ENCODE results near the gene LRRC49. TPM values are rescaled to one million over a fixed set of nuclear protein-coding genes. Genes with fewer than 3 reads are reported as not detected.

Gene LRRC49
- total RNA-seq, result not detected

GRCh38 chr15:70892002-70892911, at the start of gene LRRC49, which contains the start of gene THAP10:
TSS of gene LRRC49 (plus strand) at chr15:70892826. CDS start at chr15:70892895, 69 bp downstream.
TSS of gene THAP10 (minus strand) at chr15:70892433. CDS start at chr15:70892272, 161 bp downstream.
- DNase-seq (peak; percentile 63), ATAC-seq (peak; percentile 69)
- H3K27ac Mint-ChIP-seq, result peak within 1 kb of the TSS; percentile 22
- peaks cover 11% of the 10 kb centered on the region for H3K4me1 Mint-ChIP-seq (ENCODE audit: low read depth)
- peaks cover 46% of the 10 kb centered on the region for H3K27me3 Mint-ChIP-seq (ENCODE audit: low read depth)
- ChIA-PET POLR2A (no interaction called here), CTCF (no interaction called here)
- peak within 1 kb of the TSS; percentile 79 for H3K4me3 Mint-ChIP-seq
- peaks cover 4% of the 10 kb centered on the region for H3K36me3 Mint-ChIP-seq (ENCODE audit: low read depth)
- no peaks in the 10 kb centered on the region for H3K9me3 Mint-ChIP-seq (ENCODE audit: insufficient read depth)

GRCh38 chr15:70845602-70846360, 46.8 kb upstream of the LRRC49 start:
- CTCF ChIA-PET, result interaction anchor here (0.5 to 1.2 kb wide), 2 partner anchors 123 to 402 kb away, joined by 3 to 4 read pairs; no protein-coding TSS in a partner anchor
- peaks cover 23% of the 10 kb centered on the region for H3K27me3 Mint-ChIP-seq (ENCODE audit: low read depth)
- ATAC-seq, result no peak

GRCh38 chr15:70851889-70852288, 40.7 kb upstream of the LRRC49 start:
- Mint-ChIP-seq H3K36me3 (ENCODE audit: low read depth) (no peaks in the 10 kb centered on the region), H3K27ac (no peak overlapping the region), H3K4me1 (ENCODE audit: low read depth) (peaks cover 9% of the 10 kb centered on the region), H3K4me3 (no peak overlapping the region), H3K9me3 (ENCODE audit: insufficient read depth) (no peaks in the 10 kb centered on the region), H3K27me3 (ENCODE audit: low read depth) (peaks cover 61% of the 10 kb centered on the region)
- ChIA-PET POLR2A (no interaction called here), CTCF (interaction anchor here (1.1 kb wide), 1 partner anchor 27 kb away, joined by 4 read pairs; no protein-coding TSS in a partner anchor)
- no peak for ATAC-seq
- no peak for DNase-seq

More at GRCh38 chr15:70845602-70846360, 46.8 kb upstream of the LRRC49 start:
- no peaks in the 10 kb centered on the region for H3K36me3 Mint-ChIP-seq (ENCODE audit: low read depth)
- H3K9me3 Mint-ChIP-seq (ENCODE audit: insufficient read depth), result no peaks in the 10 kb centered on the region
- no peak for DNase-seq
- POLR2A ChIA-PET, result interaction anchor here (0.5 kb wide), 1 partner anchor 663 kb away, joined by 5 read pairs; no protein-coding TSS in a partner anchor
- no peak overlapping the region for H3K27ac Mint-ChIP-seq
- H3K4me3 Mint-ChIP-seq, result no peak overlapping the region
- no peaks in the 10 kb centered on the region for H3K4me1 Mint-ChIP-seq (ENCODE audit: low read depth)

- Mint-ChIP-seq H3K27ac (no peak overlapping the region), H3K27me3 (ENCODE audit: low read depth) (peaks cover 63% of the 10 kb centered on the region), H3K9me3 (ENCODE audit: insufficient read depth) (no peaks in the 10 kb centered on the region), H3K36me3 (ENCODE audit: low read depth) (no peaks in the 10 kb centered on the region), H3K4me1 (ENCODE audit: low read depth) (peaks cover 9% of the 10 kb centered on the region), H3K4me3 (no peak overlapping the region)
- CTCF ChIA-PET, result no interaction called here
- no peak for ATAC-seq
- no peak for DNase-seq
- POLR2A ChIA-PET, result no interaction called here
Measured at GRCh38 chr15:70852501-70853317, 39.9 kb upstream of the LRRC49 start.

- H3K27ac Mint-ChIP-seq, result no peak overlapping the region
- peaks cover 61% of the 10 kb centered on the region for H3K27me3 Mint-ChIP-seq (ENCODE audit: low read depth)
- DNase-seq, result no peak
- H3K4me3 Mint-ChIP-seq, result no peak overlapping the region
- no peaks in the 10 kb centered on the region for H3K36me3 Mint-ChIP-seq (ENCODE audit: low read depth)
- H3K9me3 Mint-ChIP-seq (ENCODE audit: insufficient read depth), result no peaks in the 10 kb centered on the region
- peaks cover 9% of the 10 kb centered on the region for H3K4me1 Mint-ChIP-seq (ENCODE audit: low read depth)
- ChIA-PET POLR2A (no interaction called here), CTCF (no interaction called here)
- no peak for ATAC-seq
Measured at GRCh38 chr15:70853318-70853972, 39.2 kb upstream of the LRRC49 start.

GRCh38 chr15:70853973-70854665, 38.5 kb upstream of the LRRC49 start, which contains the start of gene LARP6:
TSS of gene LARP6 (minus strand) at chr15:70854157. CDS start at chr15:70854088, 69 bp downstream.
- ChIA-PET CTCF (no interaction called here), POLR2A (no interaction called here)
- H3K36me3 Mint-ChIP-seq (ENCODE audit: low read depth), result no peaks in the 10 kb centered on the region
- no peaks in the 10 kb centered on the region for H3K9me3 Mint-ChIP-seq (ENCODE audit: insufficient read depth)
- peaks cover 9% of the 10 kb centered on the region for H3K4me1 Mint-ChIP-seq (ENCODE audit: low read depth)
- peaks cover 61% of the 10 kb centered on the region for H3K27me3 Mint-ChIP-seq (ENCODE audit: low read depth)
- peak; percentile 71 for ATAC-seq
- H3K4me3 Mint-ChIP-seq, result peak within 1 kb of the TSS; percentile 54
- DNase-seq, result no peak
- no peak within 1 kb of the TSS for H3K27ac Mint-ChIP-seq

- CTCF ChIA-PET, result no interaction called here
- peaks cover 9% of the 10 kb centered on the region for H3K4me1 Mint-ChIP-seq (ENCODE audit: low read depth)
- H3K27me3 Mint-ChIP-seq (ENCODE audit: low read depth), result peaks cover 59% of the 10 kb centered on the region
- ATAC-seq (no peak), DNase-seq (no peak)
- no peaks in the 10 kb centered on the region for H3K36me3 Mint-ChIP-seq (ENCODE audit: low read depth)
- H3K9me3 Mint-ChIP-seq (ENCODE audit: insufficient read depth), result no peaks in the 10 kb centered on the region
- no peak overlapping the region for H3K27ac Mint-ChIP-seq
- POLR2A ChIA-PET, result no interaction called here
- H3K4me3 Mint-ChIP-seq, result peak overlapping the region; percentile 54
Measured at GRCh38 chr15:70854666-70854976, 38.0 kb upstream of the LRRC49 start.

GRCh38 chr15:70855764-70856163, 36.9 kb upstream of the LRRC49 start:
- Mint-ChIP-seq H3K4me1 (ENCODE audit: low read depth) (peaks cover 9% of the 10 kb centered on the region), H3K9me3 (ENCODE audit: insufficient read depth) (no peaks in the 10 kb centered on the region), H3K27me3 (ENCODE audit: low read depth) (peaks cover 49% of the 10 kb centered on the region), H3K36me3 (ENCODE audit: low read depth) (no peaks in the 10 kb centered on the region), H3K27ac (no peak overlapping the region), H3K4me3 (no peak overlapping the region)
- ChIA-PET CTCF (no interaction called here), POLR2A (no interaction called here)
- ATAC-seq (no peak), DNase-seq (no peak)

GRCh38 chr15:70856177-70856883, 36.3 kb upstream of the LRRC49 start:
- H3K9me3 Mint-ChIP-seq (ENCODE audit: insufficient read depth), result no peaks in the 10 kb centered on the region
- H3K27ac Mint-ChIP-seq, result no peak overlapping the region
- ChIA-PET POLR2A (no interaction called here), CTCF (no interaction called here)
- ATAC-seq (no peak), DNase-seq (no peak)
- H3K36me3 Mint-ChIP-seq (ENCODE audit: low read depth), result no peaks in the 10 kb centered on the region
- H3K4me1 Mint-ChIP-seq (ENCODE audit: low read depth), result peaks cover 9% of the 10 kb centered on the region
- H3K27me3 Mint-ChIP-seq (ENCODE audit: low read depth), result peaks cover 45% of the 10 kb centered on the region
- no peak overlapping the region for H3K4me3 Mint-ChIP-seq

GRCh38 chr15:70856884-70857561, 35.6 kb upstream of the LRRC49 start:
- ChIA-PET POLR2A (no interaction called here), CTCF (no interaction called here)
- H3K27ac Mint-ChIP-seq, result no peak overlapping the region
- H3K9me3 Mint-ChIP-seq (ENCODE audit: insufficient read depth), result no peaks in the 10 kb centered on the region
- peaks cover 9% of the 10 kb centered on the region for H3K4me1 Mint-ChIP-seq (ENCODE audit: low read depth)
- H3K27me3 Mint-ChIP-seq (ENCODE audit: low read depth), result peaks cover 38% of the 10 kb centered on the region
- H3K4me3 Mint-ChIP-seq, result no peak overlapping the region
- ATAC-seq (no peak), DNase-seq (no peak)
- H3K36me3 Mint-ChIP-seq (ENCODE audit: low read depth), result no peaks in the 10 kb centered on the region
